Spleen (tissue), 7 donors: ENCODE results near the gene MYO1G.

Source experiments
- POLR2AphosphoS5 ChIP-seq, 3 donors: sonication (generic); formaldehyde crosslinking; IDR thresholded peaks; one replicate each; pipeline ENCODE4 v1.5.1; 2017; ENCODE audit warnings: antibody characterized with exemption in 3 of 3
- TF ChIP-seq, protein P1 (sequence below), 11 experiments: fragments of 200-600 bp in 7 of 11; fragments of 450-650 bp in 4 of 11; sonication (generic) in 4 of 11; IDR thresholded peaks in 8 of 11; conservative IDR thresholded peaks in 3 of 11; 1 replicate in 7 of 11; 2 replicates in 4 of 11; pipeline versions ENCODE4 v1.4.0 to v1.8.0; 2016 to 2021; ENCODE audit warnings: antibody characterized with exemption in 11 of 11, inconsistent platforms in 4 of 11, mild to moderate bottlenecking in 1 of 11
- donor health status: DM: no; HTN: no; CAD: no; lungs with moderate emphysema.
- donor health status: DM: no; HTN: no; CAD: no.
- donor health status: DM: no; HTN: no; CAD: no.

GRCh38 chr7:45007106-45007505, 28.3 kb upstream of the MYO1G start:
- TF ChIP-seq POLR2AphosphoS5 (IDR thresholded peaks at IDR 0.05): no peak
- TF ChIP-seq, protein P1, sequence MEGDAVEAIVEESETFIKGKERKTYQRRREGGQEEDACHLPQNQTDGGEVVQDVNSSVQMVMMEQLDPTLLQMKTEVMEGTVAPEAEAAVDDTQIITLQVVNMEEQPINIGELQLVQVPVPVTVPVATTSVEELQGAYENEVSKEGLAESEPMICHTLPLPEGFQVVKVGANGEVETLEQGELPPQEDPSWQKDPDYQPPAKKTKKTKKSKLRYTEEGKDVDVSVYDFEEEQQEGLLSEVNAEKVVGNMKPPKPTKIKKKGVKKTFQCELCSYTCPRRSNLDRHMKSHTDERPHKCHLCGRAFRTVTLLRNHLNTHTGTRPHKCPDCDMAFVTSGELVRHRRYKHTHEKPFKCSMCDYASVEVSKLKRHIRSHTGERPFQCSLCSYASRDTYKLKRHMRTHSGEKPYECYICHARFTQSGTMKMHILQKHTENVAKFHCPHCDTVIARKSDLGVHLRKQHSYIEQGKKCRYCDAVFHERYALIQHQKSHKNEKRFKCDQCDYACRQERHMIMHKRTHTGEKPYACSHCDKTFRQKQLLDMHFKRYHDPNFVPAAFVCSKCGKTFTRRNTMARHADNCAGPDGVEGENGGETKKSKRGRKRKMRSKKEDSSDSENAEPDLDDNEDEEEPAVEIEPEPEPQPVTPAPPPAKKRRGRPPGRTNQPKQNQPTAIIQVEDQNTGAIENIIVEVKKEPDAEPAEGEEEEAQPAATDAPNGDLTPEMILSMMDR (IDR thresholded peaks at IDR 0.05 in 8 of 11, conservative IDR thresholded peaks at IDR 0.05 in 3 of 11): no peak
